Neuronal stem cell (in vitro differentiated cells): ENCODE results near the gene RNF208. TPM values are rescaled to one million over a fixed set of nuclear protein-coding genes. Genes with fewer than 3 reads are reported as not detected.
A peak's percentile ranks its signal among the peaks of the same experiment; 100 is the strongest.

Experiments used
- DNase-seq: peaks from one replicate; pipeline ENCODE4 v3.0.0-alpha.2; 2013; ENCODE audit warnings: low spot score
- H2AFZ ChIP-seq: one replicate; pipeline ENCODE4 v1.6.1; 2013; ENCODE audit warnings: mild to moderate bottlenecking, low read length, inconsistent platforms
- H2AK5ac ChIP-seq: 2 replicates; pipeline ENCODE4 v1.6.1; 2013; ENCODE audit warnings: low read depth, mild to moderate bottlenecking, inconsistent platforms, low read length, moderate library complexity, mixed read lengths
- H2BK120ac ChIP-seq: 2 replicates; pipeline ENCODE4 v1.6.1; 2013; ENCODE audit warnings: low read depth, mild to moderate bottlenecking, inconsistent platforms, low read length, moderate library complexity, mixed read lengths
- H2BK12ac ChIP-seq: one replicate; pipeline ENCODE4 v1.6.1; 2013; ENCODE audit warnings: low read length, inconsistent platforms
- H2BK15ac ChIP-seq: 2 replicates; pipeline ENCODE4 v1.6.1; 2013; ENCODE audit warnings: mild to moderate bottlenecking, low read length, inconsistent platforms, mixed read lengths
- H2BK5ac ChIP-seq: one replicate; pipeline ENCODE4 v1.6.1; 2013; ENCODE audit warnings: inconsistent platforms, mild to moderate bottlenecking, low read length, moderate library complexity
- H3K14ac ChIP-seq: one replicate; pipeline ENCODE4 v1.6.1; 2013; ENCODE audit warnings: low read length, inconsistent platforms
- H3K18ac ChIP-seq: 2 replicates; pipeline ENCODE4 v1.6.1; 2013; ENCODE audit warnings: low read length, inconsistent platforms
- H3K23ac ChIP-seq: 2 replicates; pipeline ENCODE4 v1.6.1; 2013; ENCODE audit warnings: low read depth, mild to moderate bottlenecking, mixed read lengths, low read length, inconsistent platforms; ENCODE audit not compliant: poor library complexity
- H3K27ac ChIP-seq: replicated peaks from 3 replicates; pipeline ENCODE4 v1.5.1; 2013; ENCODE audit warnings: low read length, inconsistent platforms
- H3K27me3 ChIP-seq, 3 experiments: 2 replicates each; pipeline ENCODE4 v1.6.1; 2013; ENCODE audit warnings: low read length in 3 of 3, mild to moderate bottlenecking in 2 of 3, inconsistent platforms in 1 of 3, low read depth in 1 of 3, mixed read lengths in 1 of 3, moderate library complexity in 1 of 3; ENCODE audit not compliant: control insufficient read depth in 3 of 3, insufficient read depth in 3 of 3
- H3K36me3 ChIP-seq, 2 donors: replicated peaks in 1 of 2; 2 replicates each; pipeline ENCODE4 v1.6.1; 2013; ENCODE audit warnings: low read length in 2 of 2; ENCODE audit not compliant: control insufficient read depth in 2 of 2, insufficient read depth in 2 of 2
- H3K4ac ChIP-seq: 2 replicates; pipeline ENCODE4 v1.6.1; 2013; ENCODE audit warnings: inconsistent platforms, mild to moderate bottlenecking, low read length, moderate library complexity
- H3K4me1 ChIP-seq, 2 donors: 1 replicate in 1 of 2; 2 replicates in 1 of 2; pipeline ENCODE4 v1.6.1; 2013; ENCODE audit warnings: low read length in 2 of 2, low read depth in 1 of 2; ENCODE audit not compliant: control insufficient read depth in 2 of 2, insufficient read depth in 1 of 2
- H3K4me2 ChIP-seq: one replicate; pipeline ENCODE4 v1.6.1; 2013; ENCODE audit warnings: mild to moderate bottlenecking, low read length, inconsistent platforms; ENCODE audit not compliant: insufficient read depth, poor library complexity, severe bottlenecking
- H3K4me3 ChIP-seq, 2 donors: 2 replicates each; pipeline ENCODE4 v1.5.1; 2013; ENCODE audit warnings: low read length in 2 of 2, mild to moderate bottlenecking in 2 of 2, inconsistent platforms in 1 of 2, moderate library complexity in 1 of 2
- H3K79me1 ChIP-seq: one replicate; pipeline ENCODE4 v1.6.1; 2013; ENCODE audit warnings: low read depth, mild to moderate bottlenecking, inconsistent platforms, low read length, moderate library complexity
- H3K9ac ChIP-seq: one replicate; pipeline ENCODE4 v1.6.1; 2013; ENCODE audit warnings: mild to moderate bottlenecking, low read depth, low read length, inconsistent platforms; ENCODE audit not compliant: poor library complexity
- H3K9me3 ChIP-seq, 2 donors: replicated peaks in 1 of 2; 2 replicates each; pipeline versions ENCODE3 to v1.6.1; 2013; ENCODE audit warnings: low read length in 2 of 2, mild to moderate bottlenecking in 2 of 2, inconsistent platforms in 1 of 2, low read depth in 1 of 2, mixed read lengths in 1 of 2, moderate library complexity in 1 of 2; ENCODE audit not compliant: control insufficient read depth in 2 of 2, insufficient read depth in 1 of 2
- H4K8ac ChIP-seq: one replicate; pipeline ENCODE4 v1.6.1; 2013; ENCODE audit warnings: low read depth, mild to moderate bottlenecking, inconsistent platforms, low read length, moderate library complexity
- H4K91ac ChIP-seq: one replicate; pipeline ENCODE4 v1.6.1; 2013; ENCODE audit warnings: low read length, low read depth, mild to moderate bottlenecking, inconsistent platforms; ENCODE audit not compliant: poor library complexity
- WGBS, 2 donors: extraction: QIAGEN DNeasy Blood & Tissue Kit; methylation state at CpG; one replicate each; pipeline ENCODE4 v1.1.7; 2013; ENCODE audit warnings: missing lambda C conversion rate in 2 of 2, mixed read lengths in 1 of 2; ENCODE audit not compliant: insufficient read length in 2 of 2, insufficient replicate concordance in 1 of 2; ENCODE audit errors: extremely low coverage in 2 of 2; 5-methylcytosine and 5-hydroxymethylcytosine counted together
- polyA plus RNA-seq, 2 experiments: library from polyadenylated mRNA; stranded (reverse); fragments of 200-250 nt; gene quantifications; one replicate each; pipeline ENCODE4 v1.2.3, GENCODE V29; 2013

The RNF208 gene
- polyA plus RNA-seq (2013, experiment 1 of 2): 6.4 TPM
- polyA plus RNA-seq (2013, experiment 2 of 2): 6.5 TPM

GRCh38 chr9:137222190-137223077, at the start of gene RNF208:
Gene RNF208 (minus strand): TSS chr9:137222240. CDS start chr9:137221212, 1,028 bp downstream.
- no CpG with 5 or more reads among the region's 88 CpGs for WGBS, 2 donors
- peak within 1 kb of the TSS; percentile 98 for H4K8ac ChIP-seq
- H2BK15ac ChIP-seq: peak within 1 kb of the TSS; percentile 98
- H3K9me3 ChIP-seq: no peaks in the 10 kb centered on the region
- peak within 1 kb of the TSS; percentile 93 for H3K4ac ChIP-seq
- H2BK120ac ChIP-seq: peak within 1 kb of the TSS; percentile 81
- peak within 1 kb of the TSS; percentile 66 for H2BK5ac ChIP-seq
- H3K36me3 ChIP-seq: no peaks in the 10 kb centered on the region
- no peak within 1 kb of the TSS for H4K91ac ChIP-seq
- peak within 1 kb of the TSS; percentile 71 for H2AK5ac ChIP-seq
- H3K9ac ChIP-seq: peak within 1 kb of the TSS; percentile 91
- H3K4me3 ChIP-seq: peak within 1 kb of the TSS; percentile 74 to 83
- H3K4me2 ChIP-seq: peak within 1 kb of the TSS; percentile 89
- no peak within 1 kb of the TSS for H3K14ac ChIP-seq
- peak within 1 kb of the TSS; percentile 94 for H3K18ac ChIP-seq
- peaks cover 11 to 23% of the 10 kb centered on the region in 2 donors for H3K4me1 ChIP-seq
- DNase-seq: no peak
- peak within 1 kb of the TSS; percentile 94 for H2AFZ ChIP-seq
- peaks cover 10% of the 10 kb centered on the region for H3K79me1 ChIP-seq
- H3K27ac ChIP-seq: no peak within 1 kb of the TSS
- H2BK12ac ChIP-seq: peak within 1 kb of the TSS; percentile 59
- peak within 1 kb of the TSS; percentile 89 for H3K23ac ChIP-seq
- peaks cover 0 to 10% (median 3%) of the 10 kb centered on the region in 3 experiments for H3K27me3 ChIP-seq

- no peak overlapping the region for H3K14ac ChIP-seq
- peaks cover 31 to 66% of the 10 kb centered on the region in 2 donors for H3K36me3 ChIP-seq
- H3K27me3 ChIP-seq: no peaks in the 10 kb centered on the region
- no peak overlapping the region for H2AK5ac ChIP-seq
- H3K27ac ChIP-seq: no peak overlapping the region
- H3K4me1 ChIP-seq: peaks cover 2 to 7% of the 10 kb centered on the region in 2 donors
- H3K23ac ChIP-seq: no peak overlapping the region
- H2AFZ ChIP-seq: no peak overlapping the region
- H3K9me3 ChIP-seq: no peaks in the 10 kb centered on the region
- WGBS, 2 donors: no CpG with 5 or more reads among the region's 3 CpGs
- H2BK12ac ChIP-seq: no peak overlapping the region
- H3K4me3 ChIP-seq: no peak overlapping the region
- peak overlapping the region; percentile 11 for H3K4me2 ChIP-seq
- H2BK120ac ChIP-seq: no peak overlapping the region
- no peak for DNase-seq
- peaks cover 4% of the 10 kb centered on the region for H3K79me1 ChIP-seq
- no peak overlapping the region for H2BK15ac ChIP-seq
- no peak overlapping the region for H2BK5ac ChIP-seq
- no peak overlapping the region for H3K9ac ChIP-seq
- H4K8ac ChIP-seq: no peak overlapping the region
- H3K18ac ChIP-seq: no peak overlapping the region
- no peak overlapping the region for H4K91ac ChIP-seq
- no peak overlapping the region for H3K4ac ChIP-seq
These were observed 49.6 kb upstream of the RNF208 start for GRCh38 chr9:137271696-137272076.

- no peak overlapping the region for H2BK12ac ChIP-seq
- no peak overlapping the region for H3K4me2 ChIP-seq
- no peak for DNase-seq
- H2AK5ac ChIP-seq: no peak overlapping the region
- H2BK15ac ChIP-seq: no peak overlapping the region
- no peak overlapping the region for H2BK5ac ChIP-seq
- WGBS, 2 donors: no CpG with 5 or more reads among the region's 32 CpGs
- no peak overlapping the region for H3K18ac ChIP-seq
- H3K14ac ChIP-seq: no peak overlapping the region
- peak overlapping the region; percentile 73 for H3K23ac ChIP-seq
- no peak overlapping the region for H4K8ac ChIP-seq
- H3K4me1 ChIP-seq: peaks cover 0 to 3% of the 10 kb centered on the region in 2 donors
- no peak overlapping the region for H3K4ac ChIP-seq
- H3K27me3 ChIP-seq: no peaks in the 10 kb centered on the region
- H3K9me3 ChIP-seq: no peaks in the 10 kb centered on the region
- H3K4me3 ChIP-seq: no peak overlapping the region
- no peak overlapping the region for H2AFZ ChIP-seq
- H4K91ac ChIP-seq: no peak overlapping the region
- H3K79me1 ChIP-seq: peaks cover 5% of the 10 kb centered on the region
- no peak overlapping the region for H3K27ac ChIP-seq
- H3K36me3 ChIP-seq: peaks cover 34 to 72% of the 10 kb centered on the region in 2 donors
- H3K9ac ChIP-seq: no peak overlapping the region
- H2BK120ac ChIP-seq: no peak overlapping the region
These were observed 49.1 kb upstream of the RNF208 start for GRCh38 chr9:137270929-137271695.
